Myocyte (in vitro differentiated cells): Measurements from ENCODE around the gene FBP1. TPM values are rescaled to one million over a fixed set of nuclear protein-coding genes. Genes with fewer than 3 reads are reported as not detected.

Source experiments
- DNase-seq: peaks from one replicate; pipeline ENCODE4 v3.0.0-alpha.2; 2012; ENCODE audit warnings: low read depth
- polyA plus RNA-seq: library from polyadenylated mRNA; unstranded; fragments of >200 nt; gene quantifications from one replicate; pipeline ENCODE4 v1.2.1, GENCODE V29; 2012; ENCODE audit warnings: missing spikeins
- total RNA-seq: library from RNA; depleted of rRNA; stranded (reverse); fragments of >200 nt; gene quantifications from 2 replicates; pipeline ENCODE4 v1.2.3, GENCODE V29; 2014

FBP1 gene
- total RNA-seq = 0.35 and 0.47 TPM in 2 replicates
- not detected for polyA plus RNA-seq

GRCh38 chr9:94639061-94639998 is at the start of gene FBP1:
Gene FBP1 (minus strand): TSS chr9:94639518. CDS start chr9:94639310, 208 bp downstream.
- no peak for DNase-seq

GRCh38 chr9:94687451-94687850 is 48.1 kb upstream of the FBP1 start:
- DNase-seq = no peak

- DNase-seq = no peak
Measured at GRCh38 chr9:94685359-94685758, 46.0 kb upstream of the FBP1 start.

- DNase-seq = peak; percentile 90
Measured at GRCh38 chr9:94681508-94681907, 42.2 kb upstream of the FBP1 start.

GRCh38 chr9:94680621-94681020 is 41.3 kb upstream of the FBP1 start:
- DNase-seq = no peak

- no peak for DNase-seq
Measured at GRCh38 chr9:94680020-94680419, 40.7 kb upstream of the FBP1 start.

- no peak for DNase-seq
Measured at GRCh38 chr9:94679587-94679986, 40.3 kb upstream of the FBP1 start.

GRCh38 chr9:94677929-94678328 is 38.6 kb upstream of the FBP1 start:
- DNase-seq = no peak

- DNase-seq = no peak
Measured at GRCh38 chr9:94676446-94677131, 37.3 kb upstream of the FBP1 start.

GRCh38 chr9:94675008-94675881 is 35.9 kb upstream of the FBP1 start:
- peak; percentile 53 for DNase-seq

GRCh38 chr9:94672811-94673487 is 33.6 kb upstream of the FBP1 start:
- DNase-seq = peak; percentile 47

GRCh38 chr9:94668928-94669729 is 29.8 kb upstream of the FBP1 start:
- DNase-seq = peak; percentile 74

- no peak for DNase-seq
Measured at GRCh38 chr9:94668418-94668927, 29.2 kb upstream of the FBP1 start.

GRCh38 chr9:94666364-94667099 is 27.2 kb upstream of the FBP1 start:
- no peak for DNase-seq

GRCh38 chr9:94665613-94666012 is 26.3 kb upstream of the FBP1 start:
- DNase-seq = peak; percentile 58

- DNase-seq = no peak
Measured at GRCh38 chr9:94664801-94665200, 25.5 kb upstream of the FBP1 start.

- DNase-seq = no peak
Measured at GRCh38 chr9:94663640-94664039, 24.3 kb upstream of the FBP1 start.

GRCh38 chr9:94663140-94663539 is 23.8 kb upstream of the FBP1 start:
- no peak for DNase-seq
